Progenitor cell of endocrine pancreas (in vitro differentiated cells): ENCODE data around the gene TBX21. TPM values are rescaled to one million over a fixed set of nuclear protein-coding genes. Genes with fewer than 3 reads are reported as not detected.
A peak's percentile ranks its signal among the peaks of the same experiment; 100 is the strongest.

Experiments
- DNase-seq: peaks from one replicate; pipeline ENCODE4 v3.0.0; 2021; ENCODE audit warnings: low spot score; ENCODE audit not compliant: unreplicated experiment
- H3K27ac Mint-ChIP-seq: 2 replicates; pipeline ENCODE4 v1.8.0; 2021; ENCODE audit warnings: mild to moderate bottlenecking, moderate library complexity, mixed read lengths
- H3K27me3 Mint-ChIP-seq: 2 replicates; pipeline ENCODE4 v1.8.0; 2021; ENCODE audit warnings: mixed read lengths
- H3K36me3 Mint-ChIP-seq: 2 replicates; pipeline ENCODE4 v1.8.0; 2022; ENCODE audit warnings: mixed read lengths; ENCODE audit not compliant: insufficient read depth
- H3K4me1 Mint-ChIP-seq: 2 replicates; pipeline ENCODE4 v1.8.0; 2021; ENCODE audit warnings: low read depth, mixed read lengths
- H3K4me3 Mint-ChIP-seq: 2 replicates; pipeline ENCODE4 v1.8.0; 2021; ENCODE audit warnings: low read depth, mild to moderate bottlenecking, moderate library complexity, mixed read lengths
- H3K9me3 Mint-ChIP-seq: 2 replicates; pipeline ENCODE4 v1.8.0; 2021; ENCODE audit warnings: low read depth, mixed read lengths
- CTCF ChIP-seq: fragments of 200-600 bp; sonication (generic); IDR thresholded peaks from one replicate; pipeline ENCODE4 v1.5.0; 2021; ENCODE audit warnings: antibody characterized with exemption, mild to moderate bottlenecking; ENCODE audit not compliant: unreplicated experiment
- total RNA-seq: library from RNA; stranded (reverse); gene quantifications from 2 replicates; pipeline ENCODE4 v1.2.1, GENCODE V29; 2021

TBX21 gene
- total RNA-seq, 1 donor from 2014 or later = not detected

- peaks cover 4% of the 10 kb centered on the region for H3K36me3 Mint-ChIP-seq
- H3K27ac Mint-ChIP-seq = peak overlapping the region; percentile 73
- no peaks in the 10 kb centered on the region for H3K9me3 Mint-ChIP-seq
- DNase-seq = no peak
- no peak for TF ChIP-seq CTCF
- H3K4me3 Mint-ChIP-seq = peak overlapping the region; percentile 80
- H3K27me3 Mint-ChIP-seq = peaks cover 6% of the 10 kb centered on the region
- H3K4me1 Mint-ChIP-seq = peaks cover 16% of the 10 kb centered on the region
These were observed 39.9 kb upstream of the TBX21 start for GRCh38 chr17:47692895-47693730.

DNA sequence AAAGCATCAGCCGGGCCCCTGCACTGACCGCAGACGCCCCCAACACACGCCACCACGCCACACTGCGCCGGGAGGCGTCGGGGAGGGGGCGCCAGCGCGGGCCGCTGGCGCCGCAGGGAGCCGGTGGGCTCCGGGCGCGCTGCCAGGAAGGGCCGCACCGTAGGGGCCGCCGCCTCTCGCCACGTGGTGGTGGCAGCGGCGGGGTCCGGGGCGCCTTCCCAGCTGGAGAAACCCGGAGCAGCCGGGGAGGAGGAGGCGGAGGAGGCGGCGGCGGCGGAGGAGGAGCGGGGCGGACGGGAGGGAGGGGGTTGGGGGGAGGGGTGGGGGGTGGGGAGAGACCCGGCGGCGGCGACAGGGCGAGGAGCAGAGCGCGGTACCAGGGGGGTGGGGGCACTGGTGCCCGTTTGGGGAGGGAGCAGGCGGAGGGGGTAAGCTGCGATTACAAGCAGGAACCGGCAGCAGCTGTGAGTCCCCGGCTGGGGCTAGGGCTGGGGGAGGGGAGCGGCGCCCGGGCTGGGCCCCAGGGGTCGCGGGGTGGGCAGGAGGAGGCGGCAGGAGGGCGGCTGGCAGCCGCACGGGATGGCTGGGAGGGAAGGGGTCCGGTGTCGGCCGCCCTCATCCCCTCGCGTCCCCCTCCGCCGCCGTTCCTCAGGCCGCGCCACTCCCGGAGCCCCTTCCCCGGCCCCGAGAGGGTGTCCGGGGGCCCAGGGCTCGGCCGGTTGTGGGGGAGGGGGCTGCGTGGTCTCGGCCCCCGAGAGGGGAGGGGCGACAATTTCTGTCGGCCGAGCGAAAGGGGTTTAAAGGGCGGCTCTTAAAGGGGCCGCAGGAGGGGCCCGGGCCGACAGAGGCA lies 39.1 kb upstream of the TBX21 start, which contains the start of gene TBKBP1:
TSS of gene TBKBP1 (plus strand) at position 431 of the 850 bp plus-strand sequence. CDS start 1,952 bp downstream, outside the sequence.
- Mint-ChIP-seq H3K4me1 (peaks cover 16% of the 10 kb centered on the region), H3K4me3 (peak within 1 kb of the TSS; percentile 90), H3K9me3 (no peaks in the 10 kb centered on the region), H3K36me3 (peaks cover 4% of the 10 kb centered on the region), H3K27ac (peak within 1 kb of the TSS; percentile 82), H3K27me3 (peaks cover 6% of the 10 kb centered on the region)
- DNase-seq = peak; percentile 80
- TF ChIP-seq CTCF = no peak

DNA sequence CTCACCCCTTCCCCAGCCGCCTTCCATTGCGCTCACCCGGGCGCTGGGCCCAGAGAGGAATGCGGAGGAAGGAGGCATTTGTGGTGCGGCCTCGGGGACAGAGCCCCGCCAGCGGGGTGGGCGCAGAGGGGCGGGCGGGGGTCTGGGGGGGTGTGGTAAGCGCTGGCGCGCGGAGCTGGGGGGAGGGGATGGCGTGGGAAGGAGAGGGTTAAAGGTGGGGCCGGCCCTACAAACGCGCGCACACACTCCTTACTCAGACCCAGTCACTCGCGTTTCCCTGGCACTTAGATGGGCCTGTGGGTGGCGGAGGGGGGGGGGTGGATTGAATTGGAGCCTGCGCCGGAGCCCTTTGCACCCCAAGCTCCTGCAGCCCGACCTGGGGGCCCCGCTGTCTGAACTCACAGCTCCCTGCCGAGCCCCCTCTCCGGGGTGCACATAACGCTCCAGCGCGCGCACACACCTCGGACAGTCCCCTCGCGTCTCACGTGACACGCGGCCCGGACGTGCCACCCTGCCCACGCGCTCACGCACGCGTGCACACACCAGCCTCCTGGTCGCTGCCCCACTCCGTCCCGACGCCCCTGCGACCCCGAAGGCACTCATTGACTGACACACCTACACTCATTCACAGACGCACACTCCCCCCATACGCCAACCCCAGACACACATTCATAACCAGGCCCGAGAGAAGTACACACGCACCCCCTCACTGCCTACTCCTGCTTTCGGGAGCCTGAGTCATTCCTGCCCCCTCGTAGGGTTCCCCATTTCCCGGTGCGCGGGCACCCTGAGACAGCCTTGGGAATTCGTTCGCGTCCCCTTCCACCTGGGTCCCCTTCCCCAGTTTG lies 38.2 kb upstream of the TBX21 start:
- DNase-seq = no peak
- peaks cover 6% of the 10 kb centered on the region for H3K27me3 Mint-ChIP-seq

GRCh38 chr17:47695429-47696376 lies 37.3 kb upstream of the TBX21 start:
- Mint-ChIP-seq H3K36me3 (peaks cover 4% of the 10 kb centered on the region), H3K27me3 (peaks cover 6% of the 10 kb centered on the region), H3K4me3 (peak overlapping the region; percentile 90), H3K9me3 (no peaks in the 10 kb centered on the region), H3K27ac (peak overlapping the region; percentile 82), H3K4me1 (peaks cover 14% of the 10 kb centered on the region)
- TF ChIP-seq CTCF = no peak
- no peak for DNase-seq

More for the DNA sequence above, 38.2 kb upstream of the TBX21 start:
- Mint-ChIP-seq H3K9me3 (no peaks in the 10 kb centered on the region), H3K27ac (peak overlapping the region; percentile 82), H3K4me1 (peaks cover 16% of the 10 kb centered on the region), H3K4me3 (peak overlapping the region; percentile 90), H3K36me3 (peaks cover 4% of the 10 kb centered on the region)
- no peak for TF ChIP-seq CTCF
